Body of pancreas (tissue), 4 donors: ENCODE measurements around the gene SPDL1. TPM values are rescaled to one million over a fixed set of nuclear protein-coding genes. Genes with fewer than 3 reads are reported as not detected.

Source experiments
- ATAC-seq: fragments of 150-250 bp; one replicate; pipeline ENCODE4 v1.9.1; 2016
- DNase-seq, 4 donors: peaks; one replicate each; pipeline ENCODE4 v3.0.0-alpha.2; 2019
- H3K27ac ChIP-seq, 4 donors: fragments of 200-600 bp; sonication (generic); 1 replicate in 3 of 4; 2 replicates in 1 of 4; pipeline versions ENCODE4 v1.5.1 to v1.6.1; 2016 to 2019; ENCODE audit warnings: mild to moderate bottlenecking in 1 of 4, mixed read lengths in 1 of 4, moderate library complexity in 1 of 4
- H3K27me3 ChIP-seq, 2 donors: fragments of 200-600 bp; sonication (generic); one replicate each; pipeline ENCODE4 v1.6.0; 2016; ENCODE audit warnings: mild to moderate bottlenecking in 1 of 2
- H3K36me3 ChIP-seq, 2 donors: fragments of 200-600 bp; sonication (generic); replicated peaks in 1 of 2; 2 replicates each; pipeline ENCODE4 v1.5.1; 2016; ENCODE audit warnings: low read depth in 2 of 2; ENCODE audit not compliant: insufficient read depth in 1 of 2
- H3K4me1 ChIP-seq: fragments of 200-600 bp; sonication (generic); one replicate; pipeline ENCODE4 v1.6.0; 2016
- H3K4me3 ChIP-seq, 2 donors: fragments of 200-600 bp; sonication (generic); 1 replicate in 1 of 2; 2 replicates in 1 of 2; pipeline ENCODE4 v1.5.1; 2016 to 2019
- H3K9me3 ChIP-seq, 3 donors: fragments of 200-600 bp; sonication (generic); 1 replicate in 2 of 3; 2 replicates in 1 of 3; pipeline ENCODE4 v1.5.1; 2016
- POLR2A ChIP-seq, 3 donors: fragments of 450-650 bp; IDR thresholded peaks; one replicate each; pipeline ENCODE4 v1.6.1; 2016; ENCODE audit warnings: antibody characterized with exemption in 3 of 3, mild to moderate bottlenecking in 2 of 3
- WGBS, 2 donors: methylation state at CpG; one replicate each; pipeline ENCODE4 v1.1.5; 2017; 5-methylcytosine and 5-hydroxymethylcytosine counted together
- intact Hi-C: fragments of 100-400 bp; cut with DNase I; formaldehyde crosslinking; loops from one replicate; pipeline ENCODE4 v1.15.1; 2023
- total RNA-seq, 2 donors: library from RNA; depleted of rRNA; stranded (reverse); fragments of >200 nt; gene quantifications; one replicate each; pipeline ENCODE4 v1.1.0, GENCODE V29; 2016
- TF ChIP-seq, protein P1 (sequence below), 7 experiments: fragments of 450-650 bp in 4 of 7; fragments of 200-600 bp in 3 of 7; sonication (generic) in 3 of 7; IDR thresholded peaks; one replicate each; pipeline ENCODE4 v1.5.1; 2016 to 2019; ENCODE audit warnings: antibody characterized with exemption in 7 of 7

The SPDL1 gene
- total RNA-seq, 2 donors from 2014 or later, result 3.6 to 12.9 TPM

DNA sequence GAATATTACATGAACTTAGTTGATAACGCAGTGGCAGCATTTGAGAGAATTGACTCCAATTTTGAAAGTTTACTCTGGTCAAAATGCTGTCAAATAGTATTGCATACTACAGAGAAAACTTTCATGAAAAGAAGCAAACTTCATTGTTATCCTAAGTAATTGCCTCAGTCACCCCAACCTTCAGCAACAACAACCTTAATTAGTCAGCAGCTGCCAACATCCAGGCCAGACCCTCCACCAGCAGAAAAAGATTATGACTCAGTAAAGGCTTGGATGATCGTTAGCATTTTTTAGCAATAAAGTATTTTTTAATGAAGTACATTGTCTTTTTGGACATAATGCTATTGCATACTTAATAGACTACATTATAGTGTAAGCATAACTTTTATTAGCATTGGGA is 40.8 kb upstream of the SPDL1 start:
- no peaks in the 10 kb centered on the region for H3K9me3 ChIP-seq
- intact Hi-C loops, result no loop called here
- H3K4me1 ChIP-seq, result no peaks in the 10 kb centered on the region
- DNase-seq, result no peak
- no peak overlapping the region for H3K27ac ChIP-seq
- H3K36me3 ChIP-seq, result no peaks in the 10 kb centered on the region
- no peak for ATAC-seq
- WGBS, 2 donors, result 91 to 92% methylated on average over 2 of the region's 2 CpGs
- TF ChIP-seq, protein P1, sequence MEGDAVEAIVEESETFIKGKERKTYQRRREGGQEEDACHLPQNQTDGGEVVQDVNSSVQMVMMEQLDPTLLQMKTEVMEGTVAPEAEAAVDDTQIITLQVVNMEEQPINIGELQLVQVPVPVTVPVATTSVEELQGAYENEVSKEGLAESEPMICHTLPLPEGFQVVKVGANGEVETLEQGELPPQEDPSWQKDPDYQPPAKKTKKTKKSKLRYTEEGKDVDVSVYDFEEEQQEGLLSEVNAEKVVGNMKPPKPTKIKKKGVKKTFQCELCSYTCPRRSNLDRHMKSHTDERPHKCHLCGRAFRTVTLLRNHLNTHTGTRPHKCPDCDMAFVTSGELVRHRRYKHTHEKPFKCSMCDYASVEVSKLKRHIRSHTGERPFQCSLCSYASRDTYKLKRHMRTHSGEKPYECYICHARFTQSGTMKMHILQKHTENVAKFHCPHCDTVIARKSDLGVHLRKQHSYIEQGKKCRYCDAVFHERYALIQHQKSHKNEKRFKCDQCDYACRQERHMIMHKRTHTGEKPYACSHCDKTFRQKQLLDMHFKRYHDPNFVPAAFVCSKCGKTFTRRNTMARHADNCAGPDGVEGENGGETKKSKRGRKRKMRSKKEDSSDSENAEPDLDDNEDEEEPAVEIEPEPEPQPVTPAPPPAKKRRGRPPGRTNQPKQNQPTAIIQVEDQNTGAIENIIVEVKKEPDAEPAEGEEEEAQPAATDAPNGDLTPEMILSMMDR (IDR thresholded peaks at IDR 0.05), result no peak
- no peak for TF ChIP-seq POLR2A (IDR thresholded peaks at IDR 0.05)
- no peak overlapping the region for H3K4me3 ChIP-seq
- no peaks in the 10 kb centered on the region for H3K27me3 ChIP-seq

DNA sequence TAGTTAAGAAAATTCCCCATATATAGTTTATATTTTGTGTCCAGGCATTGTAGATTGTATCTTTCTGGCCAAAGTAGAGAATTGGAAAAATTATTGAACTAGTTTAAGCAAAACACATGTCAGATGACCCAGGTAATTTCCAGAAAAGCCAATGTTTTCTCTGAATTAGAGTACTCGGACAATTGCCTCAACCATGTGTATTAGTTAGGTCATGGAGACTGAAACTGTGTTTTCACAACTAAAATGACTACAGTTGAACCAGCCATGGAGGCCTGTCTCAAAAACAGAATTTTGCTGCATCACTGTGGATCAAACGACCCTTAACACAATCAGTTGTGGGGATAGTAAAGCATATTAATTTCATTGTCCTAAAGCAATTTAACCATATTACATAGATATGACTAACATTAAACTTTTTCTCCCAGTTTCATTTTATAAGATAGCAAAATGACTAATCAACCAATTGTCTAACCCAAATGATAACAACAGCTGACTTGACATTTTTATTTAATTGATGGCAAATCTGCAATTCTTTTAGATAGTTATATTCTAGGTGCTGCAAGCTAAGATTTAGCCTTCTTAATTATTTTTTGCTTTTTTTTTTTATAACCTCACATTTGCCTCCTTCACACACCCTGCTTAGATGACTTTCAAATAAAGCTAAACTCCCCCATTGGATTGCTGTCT is 39.2 kb upstream of the SPDL1 start:
- Histone ChIP-seq H3K9me3 (no peaks in the 10 kb centered on the region), H3K27ac (no peak overlapping the region), H3K36me3 (no peaks in the 10 kb centered on the region), H3K27me3 (no peaks in the 10 kb centered on the region), H3K4me3 (no peak overlapping the region), H3K4me1 (no peaks in the 10 kb centered on the region)
- intact Hi-C loops, result no loop called here
- TF ChIP-seq, protein P1 (IDR thresholded peaks at IDR 0.05), result no peak
- TF ChIP-seq POLR2A (IDR thresholded peaks at IDR 0.05), result no peak
- DNase-seq, result no peak
- ATAC-seq, result no peak
- WGBS, 2 donors, result 45 to 57% methylated on average over 2 of the region's 2 CpGs

DNA sequence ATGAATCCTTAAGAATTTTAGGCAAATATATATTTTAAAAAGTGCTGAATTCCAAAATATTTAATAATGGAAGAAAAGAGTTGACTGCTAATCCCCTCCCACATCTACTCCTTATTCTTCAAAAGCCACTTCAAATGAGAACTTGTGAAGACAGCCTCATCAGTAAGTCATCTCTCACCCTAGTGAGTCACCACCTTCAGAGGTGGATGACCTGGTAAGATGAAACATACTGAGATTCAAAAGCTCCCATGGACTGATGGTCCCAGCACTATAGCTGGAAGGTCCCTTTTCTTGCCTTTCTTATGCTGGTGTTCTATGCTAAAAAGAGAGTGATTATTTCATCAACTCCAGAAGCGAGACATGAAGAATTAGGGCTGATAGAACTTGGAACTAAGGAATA is 37.8 kb upstream of the SPDL1 start:
- H3K27me3 ChIP-seq, result no peaks in the 10 kb centered on the region
- no peak for DNase-seq
- no peak overlapping the region for H3K27ac ChIP-seq
- ATAC-seq, result no peak
- no peak overlapping the region for H3K4me3 ChIP-seq
- intact Hi-C loops, result no loop called here
- whole genome bisulfite sequencing, 2 donors, result 60 to 64% methylated on average over 1 of the region's 1 CpG
- no peaks in the 10 kb centered on the region for H3K9me3 ChIP-seq
- no peak for TF ChIP-seq POLR2A (IDR thresholded peaks at IDR 0.05)
- TF ChIP-seq, protein P1 (IDR thresholded peaks at IDR 0.05), result no peak
- H3K4me1 ChIP-seq, result no peaks in the 10 kb centered on the region
- H3K36me3 ChIP-seq, result no peaks in the 10 kb centered on the region

- Histone ChIP-seq H3K9me3 (no peaks in the 10 kb centered on the region), H3K4me1 (no peaks in the 10 kb centered on the region), H3K27me3 (no peaks in the 10 kb centered on the region), H3K36me3 (no peaks in the 10 kb centered on the region), H3K4me3 (no peak overlapping the region), H3K27ac (no peak overlapping the region)
- ATAC-seq (no peak), DNase-seq (no peak)
- 52 to 56% methylated on average over 3 of the region's 3 CpGs for WGBS, 2 donors
- intact Hi-C loops, result no loop called here
- no peak for TF ChIP-seq POLR2A (IDR thresholded peaks at IDR 0.05)
- TF ChIP-seq, protein P1 (IDR thresholded peaks at IDR 0.05), result no peak
Observed at GRCh38 chr5:169546346-169546745, 37.2 kb upstream of the SPDL1 start.

DNA sequence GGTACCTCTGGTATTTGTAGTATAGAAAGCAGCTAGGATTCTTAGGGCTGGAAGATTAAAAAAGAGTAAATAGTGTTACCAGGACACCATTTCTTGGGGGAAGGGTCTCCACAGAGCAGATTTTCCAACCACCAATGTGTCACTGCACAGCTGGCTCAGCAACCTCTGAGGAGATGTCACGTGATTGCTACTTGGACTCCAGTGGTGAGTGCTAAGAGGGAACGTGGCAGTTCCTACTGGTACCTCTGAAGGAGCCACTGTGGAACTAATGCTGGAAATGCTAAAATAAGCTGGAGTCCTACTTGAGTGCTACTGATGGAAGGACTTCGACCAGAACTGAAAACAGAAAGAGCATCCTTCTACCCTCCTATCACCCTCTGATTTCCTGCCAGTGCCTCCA is 36.1 kb upstream of the SPDL1 start:
- 25 to 42% methylated on average over 3 of the region's 3 CpGs for WGBS, 2 donors
- Histone ChIP-seq H3K36me3 (no peaks in the 10 kb centered on the region), H3K4me3 (no peak overlapping the region), H3K27ac (no peak overlapping the region), H3K4me1 (no peaks in the 10 kb centered on the region), H3K9me3 (no peaks in the 10 kb centered on the region), H3K27me3 (no peaks in the 10 kb centered on the region)
- TF ChIP-seq, protein P1 (IDR thresholded peaks at IDR 0.05), result no peak
- no peak for TF ChIP-seq POLR2A (IDR thresholded peaks at IDR 0.05)
- no peak for DNase-seq
- ATAC-seq, result no peak
- intact Hi-C loops, result no loop called here
